Measurements from ENCODE around the gene AFF3.

AFF3 gene

DNA sequence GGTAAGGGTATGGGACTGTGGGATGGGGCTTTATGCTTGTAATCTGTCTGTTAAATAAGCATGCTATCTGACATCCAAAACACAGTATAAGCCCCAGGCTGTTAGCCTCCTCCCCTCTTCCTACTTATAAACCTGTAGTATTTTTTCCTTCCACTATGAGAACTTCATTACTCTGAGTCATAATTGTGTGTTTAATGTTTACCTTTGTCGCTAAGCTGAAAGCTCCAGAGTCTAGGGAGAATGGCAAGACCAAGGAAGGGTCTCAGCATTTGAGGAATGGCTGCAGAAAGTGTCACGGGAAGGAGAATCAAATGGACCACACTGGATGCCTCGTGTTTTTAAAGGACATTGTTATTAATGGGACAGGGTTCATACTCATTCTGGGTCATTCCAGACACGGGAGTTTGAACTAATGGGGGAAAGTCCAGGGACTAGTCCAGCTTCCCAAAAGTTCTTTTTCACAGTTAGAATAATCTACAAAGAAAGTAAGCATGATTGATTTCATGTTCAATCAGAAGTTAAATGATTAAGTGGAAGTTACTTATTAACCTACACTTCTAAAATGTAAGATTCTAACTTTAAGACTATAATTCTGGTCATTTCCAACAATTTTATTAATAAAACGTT lies 292.2 kb downstream of the AFF3 start:
- DNase-seq: no peak

DNA sequence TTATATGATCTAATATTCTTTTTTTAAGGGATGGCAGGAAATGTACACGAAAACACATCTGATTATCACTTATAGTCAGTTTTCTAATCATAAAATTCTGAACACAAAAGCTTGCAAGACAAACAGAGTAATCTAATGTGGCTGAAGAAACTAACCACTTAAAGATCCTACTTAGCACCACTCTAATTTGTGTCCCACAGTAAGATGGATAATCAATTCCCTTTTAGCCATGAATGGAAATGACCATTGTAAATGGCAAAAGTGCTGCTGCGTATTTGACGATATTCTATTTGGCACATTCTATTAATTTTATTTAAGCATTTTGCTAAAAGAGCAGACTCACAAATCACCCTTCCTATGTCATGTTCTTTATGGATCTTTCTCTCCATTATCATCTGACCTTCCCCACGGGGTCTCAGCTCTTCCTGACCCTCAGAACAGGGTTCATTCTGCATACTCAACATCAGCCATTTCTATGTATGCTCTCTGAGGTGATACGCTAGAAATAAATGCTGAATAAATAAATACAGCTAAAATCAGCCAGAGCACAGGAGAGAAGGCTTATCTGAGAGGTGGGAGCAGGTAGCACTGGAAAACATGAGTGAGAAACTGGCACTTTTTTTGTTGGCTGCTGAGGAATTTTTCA lies 295.8 kb downstream of the AFF3 start:
- no peak for DNase-seq

DNA sequence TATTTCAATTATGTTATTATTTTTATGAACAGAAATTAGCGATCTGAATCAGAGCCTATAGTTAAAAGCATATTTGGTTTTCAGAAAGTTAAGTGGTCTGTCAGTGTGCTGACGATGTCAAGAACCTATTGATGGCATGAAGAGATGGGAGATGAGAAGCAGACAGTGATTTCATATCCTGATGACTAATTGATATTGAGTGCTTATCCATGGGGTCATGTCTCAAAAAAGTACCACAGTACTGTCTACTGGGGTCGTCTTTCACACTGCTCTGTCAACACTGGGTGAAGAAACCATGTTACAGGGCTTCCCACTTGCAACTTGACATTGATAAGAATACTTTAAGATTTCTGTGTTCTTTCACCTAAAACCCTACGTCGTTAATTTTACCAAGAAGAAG lies 297.1 kb downstream of the AFF3 start:
- no peak for DNase-seq

DNA sequence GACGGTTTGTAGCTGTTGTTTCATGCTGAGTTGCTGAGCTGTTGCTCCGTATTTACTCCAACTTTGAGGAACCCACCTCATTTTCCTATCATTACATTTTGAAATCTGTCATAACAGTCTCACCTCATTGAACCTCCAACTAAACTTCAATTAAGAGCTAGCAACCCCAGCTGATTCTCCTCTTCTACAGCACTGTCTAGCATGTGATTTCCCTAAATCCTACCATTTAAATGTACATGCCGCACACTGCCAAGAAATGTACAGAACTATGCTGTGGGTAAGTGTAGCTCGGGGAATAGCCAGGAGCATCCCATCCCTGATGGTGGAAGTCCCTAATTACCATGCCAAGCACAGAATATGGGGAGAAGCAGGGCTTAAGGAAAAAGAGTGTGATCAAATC lies 299.9 kb downstream of the AFF3 start:
- no peak for DNase-seq

DNA sequence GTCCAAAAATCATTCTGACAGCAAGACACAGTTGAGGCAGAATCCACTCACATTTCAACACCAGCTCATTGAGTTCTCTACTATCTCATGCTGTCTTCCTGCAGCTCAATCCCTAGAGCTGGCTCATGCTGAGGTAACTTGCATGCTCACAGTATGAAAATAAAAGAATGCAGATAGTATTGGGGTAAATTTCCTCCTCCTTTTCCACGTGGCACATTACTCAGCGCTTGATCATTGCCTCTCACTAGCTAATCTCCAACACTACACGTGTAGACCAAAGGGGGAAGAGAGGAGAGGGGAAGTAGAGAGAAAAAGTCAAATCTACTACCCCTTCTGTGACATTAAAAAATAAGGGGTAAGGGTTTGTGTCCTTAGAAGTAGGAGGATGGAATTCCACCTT lies 300.6 kb downstream of the AFF3 start:
- DNase-seq: no peak

DNA sequence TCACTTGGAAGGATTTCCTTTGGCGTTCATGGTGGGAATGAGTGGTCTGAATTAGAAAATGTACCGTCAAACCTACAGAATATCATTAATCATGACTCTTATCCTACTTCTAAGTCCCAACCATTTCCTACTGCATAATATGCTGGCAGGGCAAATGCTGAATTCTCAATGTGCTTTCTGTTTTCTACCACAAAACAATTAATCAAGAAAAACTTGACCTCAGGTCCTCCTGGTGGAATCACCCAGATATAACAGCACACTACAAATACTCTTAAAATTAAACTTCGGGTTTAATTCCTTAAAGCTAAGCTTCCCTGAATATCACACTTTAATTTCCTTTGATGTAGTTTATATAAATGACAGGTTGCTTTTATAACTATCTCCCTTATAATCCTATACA lies 301.6 kb downstream of the AFF3 start:
- no peak for DNase-seq

DNA sequence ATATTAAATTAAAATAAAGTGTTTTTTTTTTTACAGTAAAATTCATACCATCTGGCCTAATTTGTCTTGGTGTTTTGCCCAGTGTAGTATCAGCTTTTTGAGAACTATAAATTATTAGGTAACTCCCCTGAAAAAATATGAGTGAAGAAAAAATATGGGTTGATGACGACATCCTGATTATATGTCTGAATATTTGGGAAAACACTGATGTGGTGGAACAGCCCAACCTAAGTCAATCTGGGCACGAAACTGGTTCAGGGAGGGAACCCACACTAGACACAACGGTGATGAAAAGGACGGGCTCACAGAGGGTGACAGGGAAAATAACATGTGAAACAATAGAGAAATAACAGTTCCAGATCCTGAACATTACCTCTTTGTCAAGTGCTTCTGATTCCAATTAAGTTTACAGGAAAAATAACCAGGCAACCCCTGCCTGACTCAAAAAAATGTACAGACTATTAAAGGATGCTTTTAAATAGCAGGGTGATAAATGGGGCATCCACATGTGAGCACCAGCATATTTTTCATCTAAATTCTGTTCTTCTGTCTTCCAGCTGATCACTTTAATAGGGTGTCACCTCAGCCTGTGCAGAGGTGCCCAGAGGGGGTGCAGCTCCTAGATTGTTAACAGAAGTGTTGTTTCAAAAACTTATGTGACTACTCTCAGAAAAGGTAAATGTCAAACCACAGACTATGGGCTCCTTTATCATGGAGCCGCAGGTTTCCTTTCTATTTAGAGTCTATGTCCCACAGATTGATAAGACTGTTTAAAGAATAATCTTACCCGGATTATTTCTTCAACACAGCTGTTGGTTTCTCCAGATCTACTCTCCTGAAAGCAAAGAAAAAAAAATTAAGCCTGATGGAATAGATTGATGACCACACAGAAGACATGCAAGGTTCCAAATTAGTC lies 305.4 kb downstream of the AFF3 start:
- DNase-seq: no peak

DNA sequence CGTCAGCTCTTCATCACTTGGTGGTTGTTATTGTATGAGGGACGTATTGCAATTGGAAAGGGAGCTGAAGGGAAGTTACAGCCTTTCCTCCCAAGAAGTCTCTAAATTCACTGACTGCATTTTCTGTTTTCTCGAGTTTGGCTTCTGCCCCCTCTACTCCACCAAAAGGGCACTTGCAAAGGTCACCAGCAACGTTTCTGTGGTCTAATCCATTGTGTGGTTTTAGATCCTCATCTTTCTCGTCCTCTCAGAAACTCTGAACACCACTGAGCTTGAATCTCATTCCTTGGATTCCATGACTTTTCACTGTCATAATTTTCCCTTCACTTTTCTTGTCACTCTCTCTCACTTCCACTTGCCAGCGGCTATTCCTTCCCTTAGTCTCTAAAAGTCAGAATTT lies 308.0 kb downstream of the AFF3 start:
- no peak for DNase-seq

DNA sequence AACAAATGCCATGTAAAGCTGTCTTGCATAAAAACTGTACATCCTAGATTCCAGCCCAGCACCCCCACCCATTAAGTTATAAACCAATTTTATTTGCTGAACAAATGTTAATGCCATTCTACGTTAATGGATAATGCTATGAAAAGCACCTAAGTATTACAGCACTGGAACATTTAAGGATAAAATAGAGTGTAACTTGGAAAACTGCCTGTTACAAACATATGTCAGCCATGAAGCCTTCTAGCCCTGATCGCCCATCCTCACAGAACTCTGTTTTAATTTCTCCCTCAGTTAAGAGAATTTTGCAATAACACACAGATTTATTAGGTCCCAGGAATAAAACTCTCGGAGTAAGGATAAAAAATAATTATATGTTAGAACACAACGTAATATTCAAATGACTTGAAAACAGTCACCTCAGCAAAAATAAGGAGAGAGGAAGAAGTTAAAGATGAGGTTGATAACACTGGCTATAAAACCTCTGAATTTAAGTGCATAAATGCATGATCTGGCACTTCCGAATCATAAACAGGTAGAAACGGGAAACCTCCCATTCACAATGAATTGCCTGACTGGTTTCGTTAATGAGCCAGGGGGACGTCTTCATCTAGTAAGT lies 308.7 kb downstream of the AFF3 start:
- no peak for DNase-seq

DNA sequence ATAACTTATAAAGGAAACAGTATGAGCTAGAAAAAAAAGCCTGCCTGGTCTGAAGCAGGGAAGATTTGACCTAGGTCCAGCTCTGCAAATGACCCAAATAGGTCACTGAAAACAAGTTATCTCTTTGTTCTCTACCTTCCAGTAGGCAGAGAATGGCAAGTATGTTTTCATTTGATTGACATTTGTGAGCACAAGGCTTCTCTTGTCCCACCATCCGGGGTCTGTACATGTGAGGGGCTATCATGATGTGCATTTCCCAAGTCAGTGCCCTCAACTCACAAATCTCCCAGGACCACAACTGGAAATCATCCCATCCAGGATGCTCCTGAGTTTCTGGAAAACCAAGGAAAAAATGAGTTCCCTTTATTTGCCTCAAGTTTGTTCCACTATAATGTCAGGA lies 309.5 kb downstream of the AFF3 start:
- DNase-seq: no peak

DNA sequence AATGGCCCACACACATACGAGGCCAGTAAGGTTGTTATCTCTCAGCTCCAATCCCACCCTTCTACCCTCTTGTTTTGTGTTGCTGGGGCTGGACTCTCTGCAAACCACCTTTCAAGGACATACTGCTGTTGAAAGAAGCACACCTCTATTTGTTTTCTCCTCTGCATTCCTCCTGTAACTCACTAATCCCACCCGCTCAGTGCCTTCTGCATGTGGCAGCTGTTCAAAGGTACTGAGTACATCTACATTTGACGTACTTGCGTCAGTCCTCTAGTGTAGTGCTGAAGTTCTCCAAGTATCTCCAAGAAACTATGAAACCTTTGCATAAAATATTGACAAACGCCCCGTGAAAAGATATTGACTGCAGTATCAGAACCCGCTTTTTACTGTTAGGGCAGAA lies 310.6 kb downstream of the AFF3 start:
- no peak for DNase-seq

DNA sequence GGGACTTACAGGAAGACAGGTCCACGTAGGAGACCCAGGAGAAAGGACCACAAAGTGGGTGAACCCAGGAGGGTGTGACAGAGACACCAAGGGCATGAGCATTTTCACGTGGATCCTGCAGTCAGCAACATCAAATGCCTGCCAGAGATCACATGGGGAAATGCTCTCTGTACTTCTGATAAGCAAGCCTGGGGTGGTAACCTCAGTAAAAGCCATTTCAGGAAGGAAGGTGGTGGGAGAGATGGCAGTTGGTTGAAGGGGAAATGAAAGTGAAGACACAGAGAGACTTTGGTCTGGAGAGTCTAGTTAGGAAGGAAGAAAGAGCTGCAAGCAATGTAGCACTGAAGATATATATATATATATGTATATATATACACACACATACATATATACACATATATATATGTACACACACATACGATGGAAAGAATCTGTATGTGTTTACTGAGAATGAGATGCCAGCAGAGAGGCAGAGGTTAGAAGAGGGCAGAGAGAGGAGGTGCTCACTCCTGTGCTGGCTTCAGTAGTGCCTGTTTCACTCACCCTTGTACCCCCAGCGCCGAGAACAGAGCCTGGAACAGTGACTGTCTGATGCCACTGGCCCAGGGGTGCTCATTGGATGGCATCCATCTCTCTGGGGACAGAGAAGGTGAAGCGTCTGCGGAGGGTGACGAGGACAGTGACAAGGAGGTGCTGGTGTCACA lies 314.9 kb downstream of the AFF3 start:
- DNase-seq: no peak

DNA sequence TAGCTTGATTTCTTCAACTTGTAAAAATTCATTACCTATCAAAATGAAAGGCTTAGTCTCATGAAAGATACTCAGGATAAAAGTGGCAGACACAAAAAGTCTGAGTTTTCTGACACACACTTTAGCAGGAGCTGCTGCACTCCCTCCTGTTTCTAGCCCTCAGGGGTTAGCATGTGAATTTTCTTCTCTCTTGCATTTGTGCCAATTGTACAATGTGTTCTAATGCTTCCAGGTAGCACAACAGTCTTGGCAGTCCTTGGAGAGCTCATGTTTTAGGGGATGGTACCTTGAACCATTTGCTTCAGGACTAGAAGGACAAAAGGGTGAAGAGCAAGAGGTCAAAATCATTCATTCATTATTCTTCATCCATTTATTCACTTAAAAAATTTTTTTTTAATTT lies 316.8 kb downstream of the AFF3 start:
- no peak for DNase-seq

DNA sequence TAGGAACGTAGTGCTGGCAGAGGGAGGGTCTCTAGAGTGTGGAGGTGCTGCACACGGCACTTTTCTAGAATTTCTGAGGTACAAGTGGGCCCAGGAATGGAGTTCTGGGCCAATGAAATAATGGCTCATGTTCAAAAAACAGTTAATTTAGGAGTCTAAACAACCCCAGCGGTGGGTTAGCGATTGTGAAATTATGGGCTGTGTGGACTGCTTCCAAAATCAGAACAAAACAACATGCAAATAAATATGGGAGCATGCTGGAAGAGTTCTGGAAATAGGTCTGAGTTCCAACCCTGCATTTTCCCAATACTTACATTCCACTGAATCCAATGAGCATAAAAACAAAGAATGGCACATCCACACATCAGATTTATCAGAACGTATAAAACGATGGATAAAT lies 317.6 kb downstream of the AFF3 start:
- DNase-seq: no peak

DNA sequence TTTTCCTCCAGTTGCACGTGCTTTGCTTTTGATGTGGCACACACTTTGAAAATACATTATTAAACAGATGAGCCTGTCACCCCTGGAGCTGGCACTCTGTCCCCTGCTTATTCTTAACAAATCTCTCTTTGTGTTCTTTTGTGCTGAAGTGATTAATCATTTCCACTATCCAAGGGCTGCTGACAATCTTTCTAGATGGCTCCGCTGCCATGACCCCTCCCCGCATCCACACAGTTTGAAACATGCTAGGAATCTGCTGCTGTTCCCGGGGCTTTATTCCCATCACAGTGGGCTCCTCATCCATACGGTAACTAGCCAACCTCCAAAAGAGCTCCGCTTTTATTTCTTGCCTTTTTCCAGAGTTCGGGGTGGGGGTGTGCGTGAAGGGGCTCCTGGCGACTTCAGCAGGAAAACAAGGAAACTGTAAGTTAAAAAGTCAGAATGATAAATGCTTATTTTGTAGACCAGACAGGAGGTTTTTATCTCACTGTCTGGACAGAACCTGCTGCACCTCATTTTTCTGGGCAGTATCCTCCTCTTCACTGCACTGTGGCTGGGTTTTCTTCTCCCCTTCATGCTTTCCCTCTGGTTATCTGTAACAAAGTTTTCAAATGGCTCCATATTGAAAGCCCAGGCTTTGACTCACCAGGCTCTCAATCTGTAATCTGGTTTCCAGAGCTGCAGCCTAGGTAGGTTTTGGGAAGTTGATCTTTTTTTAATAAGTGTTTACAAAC lies 319.7 kb downstream of the AFF3 start:
- DNase-seq: no peak

DNA sequence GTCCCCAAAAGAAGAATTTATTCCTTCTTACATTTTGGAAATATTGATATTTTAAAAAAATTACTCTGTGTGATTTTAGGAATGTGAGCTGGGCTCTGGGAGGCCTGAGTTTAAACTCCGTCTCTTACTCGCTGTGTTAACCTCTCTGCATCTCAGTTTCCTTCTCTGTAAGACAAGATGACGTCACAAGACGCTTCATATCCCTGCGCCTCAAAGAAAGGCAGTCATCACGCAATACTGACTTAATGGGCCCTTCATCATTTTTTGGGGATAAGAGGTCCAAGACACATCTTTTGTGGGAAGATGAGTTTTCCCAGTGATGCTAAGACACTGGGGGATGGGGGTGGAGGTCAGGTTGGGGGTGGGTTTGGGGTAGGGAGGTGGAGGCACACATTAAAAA lies 320.4 kb downstream of the AFF3 start:
- DNase-seq: no peak

DNA sequence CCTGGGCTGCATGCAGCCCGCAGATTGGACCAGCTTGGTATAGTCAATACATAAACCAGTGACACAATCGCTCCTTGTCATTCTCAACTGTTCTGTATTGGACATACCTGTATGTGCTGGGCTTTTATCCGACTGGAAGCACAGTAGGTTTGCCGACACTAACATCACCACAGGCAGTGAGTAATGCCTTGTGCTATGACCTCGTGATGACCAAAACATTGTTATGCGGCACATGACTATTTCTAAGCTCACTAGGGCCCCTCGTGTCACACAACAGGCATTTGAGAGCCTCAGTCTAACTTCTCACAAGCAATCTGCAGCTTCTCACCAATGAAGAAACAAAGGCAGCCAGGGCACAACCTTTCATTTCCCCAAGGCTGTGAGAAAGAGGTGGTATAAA lies 320.8 kb downstream of the AFF3 start:
- DNase-seq: no peak

DNA sequence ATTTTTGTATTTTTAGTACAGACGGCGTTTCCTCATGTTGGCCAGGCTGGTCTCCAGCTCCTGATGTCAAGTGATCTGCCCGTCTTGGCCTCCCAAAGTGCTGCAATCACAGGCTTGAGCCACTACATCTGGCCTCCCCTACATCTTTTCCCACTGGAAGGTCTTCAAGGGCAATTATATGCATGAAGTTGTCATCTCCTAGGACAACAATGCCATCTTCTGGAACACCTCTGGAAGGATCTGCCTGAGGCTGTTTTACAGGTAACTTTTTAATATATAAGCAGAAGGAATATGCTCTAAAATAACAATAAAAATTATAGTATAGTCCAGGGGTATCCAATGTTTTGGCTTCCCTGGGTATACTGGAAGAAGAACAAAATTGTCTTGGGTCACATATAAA lies 321.4 kb downstream of the AFF3 start:
- DNase-seq: no peak

DNA sequence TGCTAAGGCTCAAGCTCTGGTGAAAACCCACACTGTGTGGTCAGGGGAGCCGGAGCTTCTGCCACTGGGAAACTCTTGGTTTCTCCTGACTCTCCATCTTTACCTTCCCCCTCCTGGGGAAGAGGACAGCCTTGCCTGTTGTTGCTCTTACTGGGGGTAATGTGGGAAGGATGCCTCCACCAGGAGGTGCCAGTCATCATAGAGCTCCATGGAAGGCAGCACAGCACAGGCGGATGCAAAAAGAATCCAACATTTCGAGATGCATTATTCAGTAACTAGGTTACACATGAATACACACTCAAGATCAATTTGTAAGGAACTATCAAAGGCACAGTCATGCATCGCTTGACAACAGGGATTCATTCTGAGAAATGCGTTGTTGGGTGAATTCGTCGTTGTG lies 322.6 kb downstream of the AFF3 start:
- no peak for DNase-seq

DNA sequence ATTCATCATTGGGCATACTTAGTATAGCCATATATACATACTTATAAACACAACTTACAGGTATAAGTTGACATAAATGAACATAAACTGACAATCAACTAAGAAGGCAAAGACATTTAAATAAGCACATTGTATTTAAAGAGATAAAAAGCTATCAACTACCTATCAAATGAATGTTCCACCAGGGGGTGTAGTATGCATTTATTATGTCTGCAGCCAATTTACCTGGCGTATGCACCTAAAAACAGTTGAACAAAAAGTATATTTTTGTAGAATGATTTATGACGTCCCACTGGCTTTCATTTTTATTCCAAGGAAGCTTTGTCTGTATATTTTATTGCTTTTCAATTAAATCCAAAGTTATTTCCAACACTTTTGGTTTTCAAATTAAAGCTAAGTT lies 323.5 kb downstream of the AFF3 start:
- no peak for DNase-seq

DNA sequence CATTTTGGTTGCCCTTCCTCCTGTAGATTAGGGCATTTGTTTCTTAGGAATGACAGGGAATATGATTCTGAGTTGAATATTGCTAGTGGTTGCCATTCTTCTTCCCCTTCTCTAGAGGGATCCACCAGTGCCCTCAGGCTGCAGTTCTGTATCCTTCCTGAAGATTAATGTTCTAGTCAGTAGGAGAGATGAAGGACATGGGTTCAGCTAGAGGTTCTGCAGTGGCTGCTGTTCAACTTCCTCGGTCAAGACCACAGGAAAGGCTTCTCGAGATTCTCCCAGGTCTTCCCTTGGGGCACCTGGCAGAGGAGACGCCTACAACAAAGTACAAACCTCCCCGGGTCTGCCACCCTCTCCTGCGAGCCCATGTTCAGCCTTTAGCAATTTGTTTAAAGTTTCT lies 325.5 kb downstream of the AFF3 start:
- no peak for DNase-seq

DNA sequence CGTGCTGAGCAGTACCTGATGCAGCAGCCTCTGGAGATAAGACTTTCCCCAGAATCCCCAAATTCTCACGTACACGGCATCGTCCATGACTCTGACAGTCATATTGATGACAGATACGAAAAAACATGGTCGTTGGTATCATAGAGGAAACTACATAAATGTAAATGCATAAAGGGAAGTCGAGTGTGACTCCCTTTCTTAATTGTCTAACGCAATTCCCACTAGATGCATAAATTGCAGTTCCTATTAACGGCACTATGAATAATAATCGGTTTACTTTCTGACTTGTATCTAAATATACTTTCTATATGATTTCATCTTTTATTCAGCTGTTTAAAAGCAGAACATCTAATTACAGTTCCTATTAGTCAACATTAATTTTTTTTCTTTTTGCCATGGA lies 330.0 kb downstream of the AFF3 start:
- DNase-seq: no peak

Measured in SHP77 treated with DMSO at 0.1 percent for 48 hours (cell line).